WERI-Rb-1 (cell line): Measurements from ENCODE around the gene HHATL.

Experiments used
- DNase-seq: peaks from one replicate; pipeline ENCODE4 v3.0.0-alpha.2; 2020
- H3K27ac ChIP-seq: fragments of 250-450 bp; sonication (Bioruptor Pico); 2 replicates; pipeline ENCODE4 v1.5.1; 2020; ENCODE audit warnings: mild to moderate bottlenecking, moderate library complexity
- H3K27me3 ChIP-seq: fragments of 250-450 bp; sonication (Bioruptor Pico); 2 replicates; pipeline ENCODE4 v1.5.1; 2021; ENCODE audit warnings: mild to moderate bottlenecking, low read depth, moderate library complexity; ENCODE audit not compliant: insufficient read depth, severe bottlenecking
- H3K36me3 ChIP-seq: fragments of 250-450 bp; sonication (Bioruptor Pico); 2 replicates; pipeline ENCODE4 v1.5.1; 2020; ENCODE audit warnings: mild to moderate bottlenecking, moderate library complexity
- H3K4me3 ChIP-seq: 2 replicates; pipeline ENCODE4 v1.5.1; 2011; ENCODE audit warnings: low read depth, mild to moderate bottlenecking, control low read depth, low read length
- H3K9me3 ChIP-seq: fragments of 250-450 bp; sonication (Bioruptor Pico); 2 replicates; pipeline ENCODE4 v1.5.1; 2021; ENCODE audit warnings: mild to moderate bottlenecking, moderate library complexity; ENCODE audit not compliant: severe bottlenecking
- CTCF ChIP-seq: IDR thresholded peaks from 2 replicates; pipeline ENCODE4 v1.5.1; 2011; ENCODE audit warnings: low read depth, mild to moderate bottlenecking, control low read depth, inconsistent platforms, low read length

Gene HHATL

GRCh38 chr3:42694366-42694765 lies 8.2 kb downstream of the HHATL start:
- Histone ChIP-seq H3K27me3 (no peaks in the 10 kb centered on the region), H3K27ac (no peak overlapping the region), H3K9me3 (no peaks in the 10 kb centered on the region), H3K36me3 (no peaks in the 10 kb centered on the region), H3K4me3 (no peak overlapping the region)
- no peak for DNase-seq
- no peak for TF ChIP-seq CTCF

DNA sequence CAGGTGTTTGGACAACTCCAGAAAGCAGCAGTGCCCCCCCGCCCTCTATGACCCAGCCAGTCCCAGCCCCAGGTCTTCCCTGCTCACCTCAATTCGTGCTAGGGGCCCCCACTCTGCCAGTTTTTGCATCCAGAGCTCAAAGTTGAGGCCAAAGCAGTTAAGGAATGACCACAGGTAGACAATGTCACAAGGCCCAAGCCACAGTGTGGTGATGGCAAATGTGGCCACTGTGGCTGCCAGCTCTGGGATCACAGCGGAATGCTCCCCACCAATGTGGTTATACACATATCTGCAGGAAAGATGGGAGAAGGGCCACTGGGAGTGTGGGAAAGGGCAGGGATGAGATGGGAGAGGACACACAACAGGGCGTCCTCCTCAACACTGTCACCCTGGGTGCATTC lies 9.1 kb downstream of the HHATL start:
- H3K9me3 ChIP-seq = no peaks in the 10 kb centered on the region
- no peak for TF ChIP-seq CTCF
- H3K27me3 ChIP-seq = no peaks in the 10 kb centered on the region
- no peak overlapping the region for H3K27ac ChIP-seq
- no peak overlapping the region for H3K4me3 ChIP-seq
- no peaks in the 10 kb centered on the region for H3K36me3 ChIP-seq
- no peak for DNase-seq

DNA sequence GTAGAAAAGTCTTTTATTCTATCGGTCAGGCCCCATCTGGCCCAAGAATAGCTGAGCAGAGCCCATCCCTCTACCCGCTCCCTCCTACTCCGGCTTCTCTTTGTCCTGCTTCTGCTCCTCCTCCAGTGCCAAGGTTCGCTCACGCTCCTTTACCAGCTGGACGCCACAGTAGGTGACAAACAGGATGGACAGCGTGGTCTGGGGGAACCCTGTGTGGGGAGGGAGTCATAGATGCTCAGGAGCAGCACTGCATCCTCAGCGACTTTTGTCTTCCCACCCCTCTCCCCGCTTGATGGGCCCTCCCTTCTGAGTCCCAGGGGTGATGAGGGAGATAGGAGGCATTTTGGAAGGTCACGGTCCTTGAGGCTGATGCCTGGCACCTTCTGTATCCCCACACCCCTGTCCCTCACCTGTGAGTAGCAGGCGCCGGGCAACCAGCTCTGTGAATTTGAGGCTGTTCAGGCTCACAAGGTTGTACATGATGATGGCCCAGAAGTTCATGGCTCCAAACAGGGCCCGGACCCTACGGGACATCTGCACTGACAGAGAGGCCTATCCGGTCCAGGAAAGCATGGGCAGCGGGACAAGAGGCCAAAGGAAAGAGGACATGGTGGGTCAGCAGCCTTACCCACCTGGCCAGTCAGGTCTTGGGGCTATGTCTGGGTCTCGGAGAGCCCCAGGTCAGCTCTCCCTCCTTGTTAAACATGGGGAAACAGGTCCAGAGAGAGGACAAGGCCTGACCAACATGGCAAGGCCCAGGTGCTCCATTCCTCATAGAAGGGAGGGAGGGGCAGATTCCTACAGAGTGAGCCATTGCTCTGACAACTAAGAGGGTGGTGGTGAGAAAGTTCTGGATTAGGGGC lies 9.7 kb downstream of the HHATL start:
- Histone ChIP-seq H3K27ac (no peak overlapping the region), H3K27me3 (no peaks in the 10 kb centered on the region)
- no peak for TF ChIP-seq CTCF

GRCh38 chr3:42691816-42692666 lies 10.6 kb downstream of the HHATL start:
- DNase-seq = peak; percentile 2
- Histone ChIP-seq H3K4me3 (no peak overlapping the region), H3K27ac (no peak overlapping the region), H3K36me3 (no peaks in the 10 kb centered on the region), H3K27me3 (no peaks in the 10 kb centered on the region), H3K9me3 (no peaks in the 10 kb centered on the region)
- no peak for TF ChIP-seq CTCF

More for the DNA sequence above, 9.7 kb downstream of the HHATL start:
- Histone ChIP-seq H3K9me3 (no peaks in the 10 kb centered on the region), H3K36me3 (no peaks in the 10 kb centered on the region), H3K4me3 (no peak overlapping the region)
- peak; percentile 3 for DNase-seq

DNA sequence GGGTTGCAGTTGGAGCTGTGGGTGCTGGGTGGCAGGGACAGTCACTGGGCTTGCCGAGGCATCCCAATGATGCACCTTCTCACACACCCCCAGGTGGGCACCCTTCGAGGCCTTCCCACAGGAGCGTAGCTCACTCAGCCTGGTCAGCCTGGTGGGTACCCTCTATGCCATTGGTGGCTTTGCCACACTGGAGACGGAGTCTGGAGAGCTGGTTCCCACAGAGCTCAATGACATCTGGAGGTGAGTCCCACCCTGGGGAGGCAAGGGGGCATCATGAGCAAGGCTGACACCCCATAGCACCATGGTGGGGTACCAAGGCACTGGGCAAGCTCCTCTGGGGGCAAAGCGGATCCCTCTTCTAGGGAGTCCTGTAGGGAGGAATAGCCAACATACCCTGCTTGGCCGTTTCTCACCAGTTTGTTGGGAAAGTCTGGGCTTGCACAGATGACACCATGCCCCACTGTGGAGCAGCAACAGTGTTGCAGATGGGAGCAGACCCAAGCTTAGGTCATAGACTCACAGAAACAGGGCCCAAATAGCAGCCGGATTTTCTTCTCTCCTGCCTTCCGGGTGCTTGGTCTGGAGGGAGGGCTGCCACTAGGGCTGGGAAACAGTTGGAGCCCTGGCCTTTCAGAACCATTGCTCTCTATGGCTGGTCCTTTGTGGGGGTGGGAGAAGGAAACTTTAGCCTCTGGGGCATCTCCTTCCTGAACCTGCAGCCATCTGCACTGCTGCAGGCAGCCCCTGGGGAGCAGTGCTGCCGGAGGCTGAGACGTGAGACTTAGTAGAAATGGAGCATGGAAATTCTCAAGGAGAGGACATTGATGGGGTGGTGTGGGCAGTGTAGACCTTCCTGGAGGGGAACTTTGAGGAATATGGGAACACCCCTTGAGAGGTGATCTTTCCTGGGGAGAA lies 11.6 kb downstream of the HHATL start:
- TF ChIP-seq CTCF = no peak
- no peaks in the 10 kb centered on the region for H3K9me3 ChIP-seq

More for the DNA sequence above, 11.6 kb downstream of the HHATL start:
- DNase-seq = peak; percentile 5
- Histone ChIP-seq H3K27me3 (no peaks in the 10 kb centered on the region), H3K36me3 (no peaks in the 10 kb centered on the region), H3K4me3 (no peak overlapping the region), H3K27ac (no peak overlapping the region)
